Measurements from ENCODE around the gene LINC01488. TPM values are rescaled to one million over a fixed set of nuclear protein-coding genes. Genes with fewer than 3 reads are reported as not detected.

Gene LINC01488
- total and polyA plus RNA-seq, 7 donors, result 0.36 TPM; not detected in 6

DNA sequence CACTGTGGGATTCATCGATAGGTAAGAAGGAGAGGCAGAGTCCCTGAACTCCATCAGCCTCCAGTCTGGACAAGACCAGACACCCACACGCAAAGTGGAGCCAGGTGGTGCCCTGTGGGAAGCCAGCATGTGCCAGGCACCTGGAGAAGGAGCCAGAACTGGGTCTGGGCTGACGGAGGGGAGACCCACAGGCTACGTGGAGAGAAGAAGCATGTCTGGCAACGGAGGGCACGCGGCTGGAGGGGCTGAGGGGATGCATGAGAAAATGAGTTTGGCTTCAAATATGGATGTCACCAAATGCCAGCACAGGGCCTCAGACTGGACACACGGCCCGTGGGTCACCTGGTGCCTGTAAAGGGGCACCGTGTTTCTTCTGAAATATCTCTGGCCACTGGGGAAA is 55.7 kb downstream of the LINC01488 start:
- Histone ChIP-seq H3K9me3 (no peaks in the 10 kb centered on the region), H3K4me3 (no peak overlapping the region), H3K27ac (no peak overlapping the region), H3K27me3 (no peaks in the 10 kb centered on the region), H3K36me3 (no peaks in the 10 kb centered on the region), H3K4me1 (no peaks in the 10 kb centered on the region)
- intact Hi-C loops (cut with DNase I), result no loop called here
- TF ChIP-seq POLR2A (IDR thresholded peaks at IDR 0.05), result no peak
- 93% methylated on average over 10 of the region's 10 CpGs for WGBS, 2 donors
- DNase-seq, result peak; percentile 42

DNA sequence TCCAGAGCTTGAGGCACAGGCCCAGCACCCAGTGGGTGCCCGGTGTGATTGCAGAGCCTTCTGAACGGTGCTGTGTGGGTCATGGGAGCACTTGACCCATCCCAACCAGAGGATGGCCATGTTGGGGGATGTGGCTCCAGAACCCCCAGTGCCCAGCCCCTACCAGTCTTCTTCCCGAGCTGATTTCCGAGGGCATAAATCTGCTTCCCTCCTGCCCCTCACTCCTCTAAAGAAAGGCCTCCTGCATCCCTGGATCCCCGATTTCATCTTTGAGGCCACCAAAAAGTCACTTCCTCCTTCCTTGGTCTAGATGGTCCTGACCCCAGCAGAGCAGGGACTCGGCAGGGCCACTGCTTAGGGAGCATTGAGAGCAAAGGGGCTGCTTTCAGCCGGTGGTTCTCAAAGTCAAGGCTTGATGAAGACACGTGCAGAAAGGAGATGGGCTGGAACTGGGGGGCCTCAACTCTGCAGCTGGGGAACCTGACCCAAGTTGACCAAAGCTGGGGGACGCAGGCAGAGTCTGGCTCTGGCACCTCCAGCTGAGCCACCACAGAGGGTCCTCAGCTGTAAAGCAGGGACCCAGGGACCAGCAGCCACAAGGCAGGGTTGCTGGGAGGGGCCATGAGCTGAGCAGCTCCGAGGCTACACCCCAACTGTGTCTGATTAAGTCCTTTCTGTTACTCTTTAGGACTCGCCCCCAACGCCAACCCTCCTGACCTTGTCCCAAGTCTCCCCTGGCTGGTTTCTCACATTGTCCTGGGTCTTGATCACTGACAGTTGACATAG is 56.6 kb downstream of the LINC01488 start:
- no peaks in the 10 kb centered on the region for H3K9me3 ChIP-seq
- H3K4me3 ChIP-seq, result no peak overlapping the region
- 91 to 96% methylated on average over 12 of the region's 12 CpGs for WGBS, 2 donors
- H3K4me1 ChIP-seq, result no peaks in the 10 kb centered on the region
- H3K27ac ChIP-seq, result no peak overlapping the region
- H3K36me3 ChIP-seq, result no peaks in the 10 kb centered on the region
- intact Hi-C loops (cut with DNase I), result no loop called here
- no peak for TF ChIP-seq POLR2A (IDR thresholded peaks at IDR 0.05)
- TF ChIP-seq, protein P1, sequence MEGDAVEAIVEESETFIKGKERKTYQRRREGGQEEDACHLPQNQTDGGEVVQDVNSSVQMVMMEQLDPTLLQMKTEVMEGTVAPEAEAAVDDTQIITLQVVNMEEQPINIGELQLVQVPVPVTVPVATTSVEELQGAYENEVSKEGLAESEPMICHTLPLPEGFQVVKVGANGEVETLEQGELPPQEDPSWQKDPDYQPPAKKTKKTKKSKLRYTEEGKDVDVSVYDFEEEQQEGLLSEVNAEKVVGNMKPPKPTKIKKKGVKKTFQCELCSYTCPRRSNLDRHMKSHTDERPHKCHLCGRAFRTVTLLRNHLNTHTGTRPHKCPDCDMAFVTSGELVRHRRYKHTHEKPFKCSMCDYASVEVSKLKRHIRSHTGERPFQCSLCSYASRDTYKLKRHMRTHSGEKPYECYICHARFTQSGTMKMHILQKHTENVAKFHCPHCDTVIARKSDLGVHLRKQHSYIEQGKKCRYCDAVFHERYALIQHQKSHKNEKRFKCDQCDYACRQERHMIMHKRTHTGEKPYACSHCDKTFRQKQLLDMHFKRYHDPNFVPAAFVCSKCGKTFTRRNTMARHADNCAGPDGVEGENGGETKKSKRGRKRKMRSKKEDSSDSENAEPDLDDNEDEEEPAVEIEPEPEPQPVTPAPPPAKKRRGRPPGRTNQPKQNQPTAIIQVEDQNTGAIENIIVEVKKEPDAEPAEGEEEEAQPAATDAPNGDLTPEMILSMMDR (IDR thresholded peaks at IDR 0.05), result no peak
- DNase-seq, result peak; percentile 54
- H3K27me3 ChIP-seq, result no peaks in the 10 kb centered on the region

DNA sequence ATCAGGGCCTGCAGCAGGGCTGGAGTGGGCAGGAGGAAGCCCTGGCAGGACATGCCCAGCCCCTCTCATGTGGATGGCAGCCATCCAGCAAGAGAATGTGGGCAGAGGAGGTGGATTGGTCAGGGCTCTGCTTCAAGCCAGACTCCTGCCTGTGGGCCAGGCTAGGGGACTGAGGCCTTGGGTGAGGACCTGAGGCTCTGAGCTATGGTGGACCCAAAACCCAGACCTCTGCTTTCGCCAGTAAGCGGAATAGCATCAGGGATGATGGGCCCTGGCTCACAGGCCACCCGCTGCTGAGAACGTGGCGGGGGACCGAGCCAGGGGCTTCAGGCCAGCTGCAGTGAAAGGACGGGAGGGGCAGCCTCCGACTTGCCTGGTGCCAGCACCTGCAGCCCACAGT is 57.4 kb downstream of the LINC01488 start:
- no peak overlapping the region for H3K27ac ChIP-seq
- intact Hi-C loops (cut with DNase I), result no loop called here

DNA sequence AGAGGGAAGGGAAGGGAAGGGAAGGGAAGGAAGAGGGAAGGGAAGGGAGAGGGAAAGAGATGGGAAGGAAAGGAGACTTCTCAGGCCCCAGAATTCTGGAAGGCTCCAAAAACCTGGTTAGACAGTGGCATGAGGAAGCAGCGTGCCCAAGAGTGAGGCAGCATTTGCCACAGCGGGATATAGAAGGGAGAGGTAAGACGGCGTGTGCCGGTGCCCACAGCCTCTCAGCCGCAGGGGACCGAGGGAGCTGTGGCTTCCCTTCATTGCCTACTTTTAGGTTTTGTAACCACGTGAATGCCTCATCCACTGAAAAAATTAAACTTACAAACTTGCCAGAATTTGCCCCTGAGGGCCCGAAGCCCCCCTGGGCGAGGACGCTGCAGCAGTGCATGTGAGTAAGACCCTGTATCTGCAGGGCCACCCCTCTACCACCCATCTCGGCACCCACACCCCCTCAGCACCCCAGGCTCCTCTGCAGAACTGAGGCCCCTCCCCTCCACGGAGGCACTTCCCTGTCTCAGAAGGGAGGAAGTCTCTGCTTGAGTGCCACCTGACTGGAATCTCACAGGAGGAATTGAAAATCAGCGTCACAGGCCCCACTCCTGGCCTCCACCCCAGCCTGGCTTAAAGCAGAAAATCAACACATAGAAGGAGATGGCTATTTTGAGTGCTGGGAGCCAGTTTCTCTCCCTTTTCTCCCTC is 58.1 kb downstream of the LINC01488 start:
- Histone ChIP-seq H3K36me3 (no peaks in the 10 kb centered on the region), H3K9me3 (no peaks in the 10 kb centered on the region), H3K4me3 (no peak overlapping the region), H3K4me1 (no peaks in the 10 kb centered on the region), H3K27ac (peak overlapping the region; percentile 23 to 45 (median 39)), H3K27me3 (no peaks in the 10 kb centered on the region)
- 42 to 75% methylated on average over 14 of the region's 14 CpGs for WGBS, 2 donors
- peak; percentile 70 for DNase-seq
- no peak for TF ChIP-seq EP300 (IDR thresholded peaks at IDR 0.05)
- intact Hi-C loops (cut with DNase I), result no loop called here

More for the DNA sequence above, 57.4 kb downstream of the LINC01488 start:
- no peaks in the 10 kb centered on the region for H3K4me1 ChIP-seq
- 91 to 96% methylated on average over 8 of the region's 8 CpGs for WGBS, 2 donors
- peak; percentile 54 for DNase-seq
- H3K9me3 ChIP-seq, result no peaks in the 10 kb centered on the region
- TF ChIP-seq POLR2AphosphoS5 (IDR thresholded peaks at IDR 0.05) (no peak), EP300 (IDR thresholded peaks at IDR 0.05) (no peak), POLR2A (IDR thresholded peaks at IDR 0.05) (no peak)
- TF ChIP-seq, protein P1 (IDR thresholded peaks at IDR 0.05), result no peak
- H3K4me3 ChIP-seq, result no peak overlapping the region
- no peaks in the 10 kb centered on the region for H3K36me3 ChIP-seq
- H3K27me3 ChIP-seq, result no peaks in the 10 kb centered on the region

DNA sequence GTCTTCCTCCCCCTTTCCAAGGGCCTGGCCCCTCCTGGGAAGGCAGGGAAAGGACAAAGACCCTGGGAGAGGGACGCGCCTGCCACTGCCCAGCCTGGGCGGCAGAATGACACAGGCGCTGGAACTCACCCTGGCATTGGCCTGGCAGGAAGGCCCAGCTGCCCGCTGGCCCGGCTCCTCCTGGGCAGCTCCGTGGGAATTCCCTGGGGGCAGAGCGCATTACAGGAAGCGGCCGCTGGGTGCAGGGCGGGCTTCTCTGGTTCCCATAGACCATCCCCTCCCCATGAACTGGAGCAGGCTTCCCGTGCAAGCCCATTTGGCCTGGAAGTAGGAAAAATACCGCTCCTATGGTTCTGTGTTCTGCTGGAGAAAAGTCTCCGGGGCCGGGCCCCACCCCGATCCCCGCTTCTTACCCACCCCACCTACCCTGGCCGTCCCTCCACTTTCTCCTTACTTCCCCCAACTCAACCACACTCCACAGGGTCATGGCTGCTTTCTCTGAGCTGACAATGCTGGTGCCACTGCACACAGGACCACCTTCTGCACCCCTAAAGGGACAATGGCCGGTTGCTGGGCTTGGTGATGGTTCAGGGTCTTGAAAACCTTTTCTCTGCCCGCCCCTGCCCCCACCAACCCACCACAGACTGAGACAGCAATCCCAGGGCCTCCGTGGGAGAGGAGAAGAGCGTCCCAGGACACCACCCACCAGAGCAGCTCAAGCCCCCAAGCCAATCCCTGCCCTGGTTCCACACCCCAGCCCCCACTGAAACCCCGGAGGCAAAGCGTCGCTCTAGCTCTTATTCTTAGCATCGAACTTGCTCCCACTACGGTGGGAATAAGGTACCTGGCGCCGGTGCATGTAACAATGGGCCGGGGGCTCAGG is 58.9 kb downstream of the LINC01488 start:
- Histone ChIP-seq H3K27ac (peak overlapping the region; percentile 23 to 45 (median 39)), H3K27me3 (no peaks in the 10 kb centered on the region), H3K36me3 (no peaks in the 10 kb centered on the region), H3K4me1 (no peaks in the 10 kb centered on the region), H3K9me3 (no peaks in the 10 kb centered on the region), H3K4me3 (no peak overlapping the region)
- TF ChIP-seq POLR2A (IDR thresholded peaks at IDR 0.05) (no peak), POLR2AphosphoS5 (IDR thresholded peaks at IDR 0.05) (no peak), EP300 (IDR thresholded peaks at IDR 0.05) (no peak)
- TF ChIP-seq, protein P1 (IDR thresholded peaks at IDR 0.05), result no peak
- DNase-seq, result peak; percentile 62
- 88 to 90% methylated on average over 30 of the region's 30 CpGs for WGBS, 2 donors
- intact Hi-C loops (cut with DNase I), result no loop called here

Data from sigmoid colon (tissue), 7 donors.